ENCODE measurements around the gene GALNT16.

DNA sequence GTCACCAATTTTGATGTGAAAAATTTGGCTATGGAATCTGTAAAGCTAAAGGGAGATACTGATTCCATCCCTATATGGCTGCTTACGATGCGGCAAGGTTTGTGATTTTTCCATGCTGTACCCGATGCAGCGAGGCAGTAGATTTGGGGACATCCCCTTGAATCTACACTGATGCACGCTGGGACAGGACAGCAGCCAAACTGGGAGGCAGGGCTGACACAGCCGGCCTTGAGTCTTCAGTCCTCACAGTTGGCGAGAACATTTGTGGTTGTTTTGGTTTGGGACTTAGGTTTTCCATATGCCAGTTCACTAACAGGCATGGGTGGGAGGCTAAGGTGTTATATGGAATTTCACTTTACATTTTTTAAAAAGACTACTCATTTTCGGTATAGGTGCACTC, 3.8 kb downstream of the GALNT16 start:
- TF ChIP-seq GATA2 (IDR thresholded peaks at IDR 0.05; ENCODE audit: low read depth, low read length) (no peak), GATA3 (IDR thresholded peaks at IDR 0.05; ENCODE audit: low read depth, low read length) (no peak)
